Body of pancreas (tissue), 4 donors: ENCODE results near the gene PRR16.

Experiments used
- POLR2A ChIP-seq, 3 donors: fragments of 450-650 bp; IDR thresholded peaks; one replicate each; pipeline ENCODE4 v1.6.1; 2016; ENCODE audit warnings: antibody characterized with exemption in 3 of 3, mild to moderate bottlenecking in 2 of 3
- TF ChIP-seq, protein P1 (sequence below), 7 experiments: fragments of 450-650 bp in 4 of 7; fragments of 200-600 bp in 3 of 7; sonication (generic) in 3 of 7; IDR thresholded peaks; one replicate each; pipeline ENCODE4 v1.5.1; 2016 to 2019; ENCODE audit warnings: antibody characterized with exemption in 7 of 7

DNA sequence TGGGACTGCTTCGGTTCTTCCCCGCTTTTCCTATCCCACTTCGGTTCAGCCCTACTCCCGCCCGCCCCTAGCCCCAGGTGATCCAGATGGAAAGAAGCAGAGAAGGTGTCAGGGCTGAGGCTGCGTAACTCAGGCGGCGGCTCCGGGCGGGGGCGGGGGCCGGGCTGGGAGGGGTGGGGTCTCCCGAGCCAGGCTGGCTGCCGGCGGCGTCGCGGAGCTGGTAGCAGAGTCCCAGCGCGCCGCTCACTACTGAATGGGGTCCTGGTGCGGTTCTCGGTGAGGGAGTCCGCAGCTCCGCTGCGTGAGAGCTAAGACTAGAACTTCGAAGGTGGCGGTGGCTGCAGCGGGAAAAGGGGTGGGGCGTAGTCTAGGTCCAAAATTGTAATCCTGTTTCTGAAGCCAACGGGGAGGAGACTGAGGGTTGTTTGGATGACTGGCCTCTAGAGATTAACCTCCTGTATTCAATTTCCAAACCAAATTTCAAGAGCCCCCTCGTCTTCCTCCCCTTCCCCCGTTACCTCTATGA lies 1.4 kb downstream of the PRR16 start:
- TF ChIP-seq POLR2A (IDR thresholded peaks at IDR 0.05), result no peak
- TF ChIP-seq, protein P1, sequence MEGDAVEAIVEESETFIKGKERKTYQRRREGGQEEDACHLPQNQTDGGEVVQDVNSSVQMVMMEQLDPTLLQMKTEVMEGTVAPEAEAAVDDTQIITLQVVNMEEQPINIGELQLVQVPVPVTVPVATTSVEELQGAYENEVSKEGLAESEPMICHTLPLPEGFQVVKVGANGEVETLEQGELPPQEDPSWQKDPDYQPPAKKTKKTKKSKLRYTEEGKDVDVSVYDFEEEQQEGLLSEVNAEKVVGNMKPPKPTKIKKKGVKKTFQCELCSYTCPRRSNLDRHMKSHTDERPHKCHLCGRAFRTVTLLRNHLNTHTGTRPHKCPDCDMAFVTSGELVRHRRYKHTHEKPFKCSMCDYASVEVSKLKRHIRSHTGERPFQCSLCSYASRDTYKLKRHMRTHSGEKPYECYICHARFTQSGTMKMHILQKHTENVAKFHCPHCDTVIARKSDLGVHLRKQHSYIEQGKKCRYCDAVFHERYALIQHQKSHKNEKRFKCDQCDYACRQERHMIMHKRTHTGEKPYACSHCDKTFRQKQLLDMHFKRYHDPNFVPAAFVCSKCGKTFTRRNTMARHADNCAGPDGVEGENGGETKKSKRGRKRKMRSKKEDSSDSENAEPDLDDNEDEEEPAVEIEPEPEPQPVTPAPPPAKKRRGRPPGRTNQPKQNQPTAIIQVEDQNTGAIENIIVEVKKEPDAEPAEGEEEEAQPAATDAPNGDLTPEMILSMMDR (IDR thresholded peaks at IDR 0.05), result no peak
